HepG2 (cell line): ENCODE measurements around the gene FMOD.

Experiments
- ZNF335 ChIP-seq: sonication (generic); formaldehyde crosslinking; IDR thresholded peaks from 2 replicates; pipeline ENCODE4 v1.4.0; 2020; ENCODE audit warnings: missing genetic modification reagents
- TF ChIP-seq, protein P1 (sequence below): sonication (generic); formaldehyde crosslinking; IDR thresholded peaks from 2 replicates; pipeline ENCODE4 v1.5.0; 2020; ENCODE audit warnings: mild to moderate bottlenecking, missing genetic modification reagents, moderate library complexity

DNA sequence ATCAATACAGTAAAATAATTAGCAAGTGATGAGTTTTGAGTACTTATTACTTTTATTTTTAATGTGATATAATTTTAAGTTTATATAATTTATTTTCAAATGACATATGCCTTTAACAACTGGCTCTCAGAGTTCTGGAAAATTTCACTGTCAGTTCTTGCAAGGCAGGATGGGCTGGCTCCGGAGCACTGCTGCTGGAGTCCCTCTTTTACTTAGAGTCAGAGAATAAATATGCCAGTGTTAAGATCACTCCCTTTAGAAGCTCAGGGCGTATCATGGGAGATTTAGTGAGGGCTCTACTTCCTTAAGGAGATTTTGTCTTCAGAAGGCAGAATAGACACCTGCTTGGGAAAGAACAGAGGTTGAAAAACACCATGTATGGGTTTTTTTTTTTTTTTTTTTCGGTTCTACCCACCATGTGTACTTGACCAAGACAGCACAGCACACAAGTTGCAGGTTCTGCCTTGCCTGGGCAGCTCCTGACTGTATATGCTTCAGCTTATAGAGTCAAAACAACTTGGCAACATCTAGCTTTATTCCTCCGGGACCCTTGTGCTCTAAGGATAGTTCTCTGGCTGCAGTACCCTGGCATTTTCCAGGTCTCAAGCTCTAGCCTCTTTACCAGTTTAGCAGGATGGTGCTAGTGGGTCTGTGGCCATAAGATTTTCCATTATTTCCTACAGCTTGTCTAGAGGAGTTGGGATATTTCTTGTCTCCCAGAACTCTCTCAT lies 29.7 kb upstream of the FMOD start:
- TF ChIP-seq, protein P1, sequence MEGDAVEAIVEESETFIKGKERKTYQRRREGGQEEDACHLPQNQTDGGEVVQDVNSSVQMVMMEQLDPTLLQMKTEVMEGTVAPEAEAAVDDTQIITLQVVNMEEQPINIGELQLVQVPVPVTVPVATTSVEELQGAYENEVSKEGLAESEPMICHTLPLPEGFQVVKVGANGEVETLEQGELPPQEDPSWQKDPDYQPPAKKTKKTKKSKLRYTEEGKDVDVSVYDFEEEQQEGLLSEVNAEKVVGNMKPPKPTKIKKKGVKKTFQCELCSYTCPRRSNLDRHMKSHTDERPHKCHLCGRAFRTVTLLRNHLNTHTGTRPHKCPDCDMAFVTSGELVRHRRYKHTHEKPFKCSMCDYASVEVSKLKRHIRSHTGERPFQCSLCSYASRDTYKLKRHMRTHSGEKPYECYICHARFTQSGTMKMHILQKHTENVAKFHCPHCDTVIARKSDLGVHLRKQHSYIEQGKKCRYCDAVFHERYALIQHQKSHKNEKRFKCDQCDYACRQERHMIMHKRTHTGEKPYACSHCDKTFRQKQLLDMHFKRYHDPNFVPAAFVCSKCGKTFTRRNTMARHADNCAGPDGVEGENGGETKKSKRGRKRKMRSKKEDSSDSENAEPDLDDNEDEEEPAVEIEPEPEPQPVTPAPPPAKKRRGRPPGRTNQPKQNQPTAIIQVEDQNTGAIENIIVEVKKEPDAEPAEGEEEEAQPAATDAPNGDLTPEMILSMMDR, result no peak
- no peak for TF ChIP-seq ZNF335 (CRISPR knock-in tag)
